ENCODE measurements around the gene SRPK3.
A peak's percentile ranks its signal among the peaks of the same experiment; 100 is the strongest.
"Not testable (repeated sequence)": the region's sequence is repeated elsewhere in the genome, so short reads cannot be mapped to it uniquely, and the experiment has no call there.

SRPK3 gene

GRCh38 chrX:153807976-153808375, 27.1 kb downstream of the SRPK3 start:
- no peak for DNase-seq (ENCODE audit: low read depth)

DNA sequence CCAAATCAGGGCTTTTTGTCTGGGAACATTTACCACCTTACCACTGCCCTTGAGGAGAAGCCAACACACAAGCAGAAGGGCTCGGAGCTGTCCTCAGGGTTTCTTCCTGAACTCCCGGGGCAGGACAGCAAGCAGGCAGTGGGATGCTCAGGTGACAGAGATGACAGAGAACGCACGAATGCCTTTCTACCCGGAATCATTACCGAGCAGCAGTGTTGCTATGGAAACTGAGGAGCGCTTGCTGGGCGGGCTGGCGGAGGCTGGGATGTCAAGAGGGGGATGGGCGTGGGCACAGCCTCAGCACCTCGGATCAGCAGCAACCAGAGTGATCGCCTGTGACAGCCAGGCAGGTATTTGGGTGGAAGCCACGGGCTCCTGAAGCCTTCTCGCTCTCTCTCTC, 31.4 kb downstream of the SRPK3 start:
- DNase-seq (ENCODE audit: low read depth): no peak

DNA sequence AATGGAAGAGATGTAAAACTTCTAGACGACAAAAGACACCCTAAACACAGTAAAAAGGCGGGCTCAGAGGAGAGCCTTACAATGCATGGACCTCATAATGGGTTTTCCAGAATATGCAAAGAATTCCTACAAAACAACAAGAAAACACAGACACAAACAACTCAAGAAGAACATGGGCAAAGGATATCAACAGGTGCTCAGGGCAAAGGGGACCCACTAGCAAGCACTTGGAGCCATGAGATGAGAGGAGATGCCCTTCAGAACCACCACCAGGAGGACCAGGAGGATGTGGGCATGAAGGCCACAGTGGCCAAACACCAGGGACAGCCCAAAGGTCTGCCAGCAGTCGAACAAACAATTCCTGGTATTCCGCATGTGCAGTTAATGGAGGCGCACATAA, 32.3 kb downstream of the SRPK3 start:
- no peak for DNase-seq (ENCODE audit: low read depth)

- DNase-seq (ENCODE audit: low read depth): no peak
Measured at GRCh38 chrX:153814591-153815315, 33.9 kb downstream of the SRPK3 start.

DNA sequence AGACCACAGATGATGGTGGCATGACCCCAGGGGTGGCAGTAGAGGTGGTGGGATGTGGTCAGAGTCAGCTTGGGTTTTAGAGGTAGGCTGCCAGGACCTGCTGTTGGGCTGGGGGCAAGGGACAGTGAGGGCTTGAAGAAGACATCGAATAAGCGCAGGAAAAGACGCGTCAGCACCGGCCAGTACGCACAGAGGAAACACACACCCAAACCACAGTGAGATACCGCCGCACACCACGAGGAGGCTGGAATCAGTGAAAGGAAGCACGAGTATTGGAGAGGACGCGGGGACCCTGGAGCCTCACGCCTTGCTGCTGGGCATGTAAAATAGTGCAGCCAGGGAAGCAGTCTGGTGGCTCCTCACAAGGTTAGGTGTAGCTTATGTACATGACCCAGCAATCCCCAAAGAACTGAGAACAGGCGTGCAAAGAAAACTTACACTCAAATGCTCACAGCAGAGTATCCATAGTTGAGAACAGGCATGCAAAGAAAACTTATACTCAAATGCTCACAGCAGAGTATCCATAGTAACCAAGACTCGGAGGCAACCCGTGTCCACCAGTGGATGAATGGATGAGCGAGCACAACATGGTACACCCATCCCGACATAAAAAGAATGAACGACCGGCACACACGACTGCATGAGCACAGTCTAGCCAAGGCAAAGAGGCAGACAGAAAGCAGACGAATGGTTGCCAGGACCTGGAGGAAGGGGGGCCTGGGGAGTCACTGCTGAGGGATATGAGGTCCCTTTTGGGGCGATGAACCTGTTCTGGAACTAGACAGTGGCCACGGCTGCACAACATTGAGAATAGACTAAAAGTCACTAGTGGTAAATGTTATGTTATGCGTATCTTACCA, 36.2 kb downstream of the SRPK3 start:
- DNase-seq (ENCODE audit: low read depth): no peak

GRCh38 chrX:153818064-153818463, 37.2 kb downstream of the SRPK3 start:
- not testable (repeated sequence) for DNase-seq (ENCODE audit: low read depth)

DNA sequence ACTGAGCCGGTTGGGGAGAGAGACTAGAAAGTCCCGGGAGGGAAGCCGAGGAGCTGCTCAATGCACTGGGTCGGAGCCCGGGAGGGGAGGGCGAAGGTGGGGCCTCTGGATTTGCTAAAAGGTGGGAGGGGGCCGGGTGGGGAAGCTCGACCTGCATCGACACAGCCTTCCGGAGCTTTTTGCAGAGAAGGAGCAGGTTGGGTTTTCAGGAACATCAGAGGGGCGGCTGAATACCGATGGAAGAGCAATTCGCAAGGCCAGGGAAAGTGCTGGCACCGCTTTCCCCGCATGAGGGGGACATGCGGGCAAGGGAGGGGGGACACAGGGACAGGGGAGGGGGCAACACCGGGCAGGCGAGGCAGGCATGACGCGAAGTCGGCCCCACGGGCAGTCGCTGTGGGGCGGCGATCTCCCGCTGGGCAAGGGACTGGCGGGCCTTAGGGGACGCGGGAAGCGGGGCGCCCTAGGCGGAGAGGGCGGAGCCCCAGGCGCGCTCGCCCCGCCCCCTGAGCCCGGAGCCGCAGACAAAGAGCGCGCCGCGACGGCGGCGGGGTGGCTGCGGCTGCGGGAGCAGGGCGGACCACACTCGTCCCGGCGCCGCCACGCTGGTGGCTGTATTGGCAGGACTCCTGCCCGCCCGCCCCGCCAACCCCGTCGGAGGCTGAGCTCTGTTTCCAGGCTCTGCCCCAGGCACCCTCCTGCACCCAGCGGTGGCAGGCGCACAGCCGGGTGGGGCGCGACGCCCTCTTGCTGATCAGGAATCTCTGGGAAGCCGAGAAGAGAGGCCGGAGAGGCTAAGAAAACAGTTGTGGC, 37.9 kb downstream of the SRPK3 start:
- DNase-seq (ENCODE audit: low read depth): peak; percentile 37

DNA sequence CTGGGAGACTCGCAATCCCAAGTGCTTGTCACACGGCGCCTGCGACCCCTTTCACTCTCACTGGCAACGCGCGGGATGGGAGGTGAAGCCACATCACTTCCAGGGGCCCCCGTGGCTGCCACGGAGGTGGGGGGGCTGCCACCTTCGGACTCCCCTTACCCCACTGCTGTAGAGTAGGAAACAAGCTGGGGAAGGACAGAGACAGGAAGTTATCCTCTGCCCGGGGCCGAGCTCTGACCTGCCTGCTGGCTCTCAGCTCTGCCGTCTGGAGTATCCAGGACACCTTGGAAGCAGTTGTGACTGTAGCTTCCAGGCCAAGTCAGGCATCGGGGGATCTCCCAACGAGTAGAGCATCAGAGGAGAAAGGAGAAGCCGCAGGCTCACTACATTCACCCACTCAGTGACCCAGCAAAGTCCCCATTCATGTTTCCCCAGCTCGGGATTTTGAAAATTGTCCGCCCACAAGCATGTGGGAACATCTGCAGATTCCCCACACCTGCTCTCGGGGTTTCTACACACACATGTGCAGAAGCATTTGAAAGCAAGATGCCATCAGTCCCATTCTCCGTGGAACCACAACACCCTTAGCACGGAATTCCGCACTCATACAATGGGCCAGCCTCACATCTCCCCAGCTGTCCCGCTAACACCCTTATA, 38.7 kb downstream of the SRPK3 start:
- peak; percentile 7 for DNase-seq (ENCODE audit: low read depth)

GRCh38 chrX:153820601-153821000, 39.8 kb downstream of the SRPK3 start:
- no peak for DNase-seq (ENCODE audit: low read depth)

DNA sequence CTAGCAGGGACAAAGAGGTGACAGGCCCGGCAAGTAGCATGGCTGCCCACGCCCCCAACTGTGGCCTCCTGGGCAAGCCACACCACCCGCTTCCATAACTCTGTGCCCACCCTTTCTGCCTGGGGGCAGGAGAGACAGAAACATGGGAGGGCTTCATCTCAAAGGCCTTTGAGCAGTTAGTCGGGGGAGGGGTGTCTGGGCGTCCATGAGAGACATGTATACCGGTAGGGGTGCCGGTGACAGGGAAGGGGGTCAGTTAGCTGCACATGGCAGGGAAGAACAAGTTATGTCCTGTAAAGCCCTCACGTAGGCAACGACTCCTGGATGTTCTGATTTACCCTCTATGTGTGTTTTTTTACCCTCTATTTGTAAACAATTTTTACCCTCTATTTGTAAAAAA, 40.2 kb downstream of the SRPK3 start:
- no peak for DNase-seq (ENCODE audit: low read depth)

DNA sequence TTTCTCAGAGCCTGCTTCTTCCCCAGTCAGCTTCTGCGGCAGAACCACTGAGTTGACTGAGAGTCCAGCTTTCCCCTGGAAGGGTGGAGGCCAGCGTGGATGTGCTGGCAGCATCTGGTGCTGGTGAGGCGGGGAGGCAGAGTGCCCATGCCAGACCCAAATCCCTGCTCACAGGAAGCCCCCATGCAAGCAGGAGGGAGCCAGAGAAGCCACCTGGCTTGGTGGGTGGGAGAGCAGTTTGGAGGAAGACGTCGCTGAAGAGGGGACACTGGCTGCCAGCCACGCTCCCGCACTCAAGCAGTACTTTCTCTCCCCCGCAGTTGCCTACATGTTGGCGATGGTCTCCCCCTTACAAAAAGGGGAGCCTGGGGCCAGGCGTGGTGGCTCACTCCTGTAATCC, 43.5 kb downstream of the SRPK3 start:
- no peak for DNase-seq (ENCODE audit: low read depth)

DNA sequence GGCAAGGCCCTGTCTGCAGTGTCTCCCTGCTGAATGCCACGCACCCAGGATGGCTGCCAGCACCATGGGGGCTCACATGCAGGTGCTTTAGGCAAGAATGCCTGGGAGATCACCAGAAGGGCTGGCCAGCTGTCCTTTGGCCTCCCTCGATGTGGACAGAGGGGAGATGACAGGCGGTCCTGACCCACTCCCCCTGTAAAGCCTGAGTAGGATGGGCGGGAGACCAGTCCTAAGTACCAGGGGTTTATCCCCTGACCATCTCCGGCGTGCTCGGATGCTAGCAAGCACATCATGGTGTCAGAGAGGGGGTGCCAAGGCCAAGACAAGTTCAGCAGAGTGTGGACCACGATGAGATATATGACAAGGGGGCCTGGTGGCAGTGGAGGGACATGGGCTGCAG, 44.2 kb downstream of the SRPK3 start:
- DNase-seq (ENCODE audit: low read depth): no peak

DNA sequence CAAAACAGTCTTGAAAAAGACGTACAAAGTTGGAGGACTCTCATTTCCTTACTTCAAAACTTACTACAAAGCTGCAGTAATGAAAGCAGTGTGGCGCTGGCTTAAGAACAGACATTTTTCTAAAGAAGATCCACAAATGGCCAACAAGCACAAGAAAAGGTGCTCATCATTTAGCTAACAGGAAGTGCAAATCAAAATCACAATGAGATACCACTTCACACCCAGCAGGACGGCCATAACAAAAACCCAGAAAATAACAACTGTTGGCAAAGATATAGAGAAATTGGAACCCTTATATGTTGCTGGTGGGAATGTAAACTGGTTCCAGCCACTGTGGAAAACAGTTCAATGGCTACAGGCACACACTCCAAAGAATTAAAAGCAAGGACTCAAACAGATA, 46.2 kb downstream of the SRPK3 start:
- no peak for DNase-seq (ENCODE audit: low read depth)

DNA sequence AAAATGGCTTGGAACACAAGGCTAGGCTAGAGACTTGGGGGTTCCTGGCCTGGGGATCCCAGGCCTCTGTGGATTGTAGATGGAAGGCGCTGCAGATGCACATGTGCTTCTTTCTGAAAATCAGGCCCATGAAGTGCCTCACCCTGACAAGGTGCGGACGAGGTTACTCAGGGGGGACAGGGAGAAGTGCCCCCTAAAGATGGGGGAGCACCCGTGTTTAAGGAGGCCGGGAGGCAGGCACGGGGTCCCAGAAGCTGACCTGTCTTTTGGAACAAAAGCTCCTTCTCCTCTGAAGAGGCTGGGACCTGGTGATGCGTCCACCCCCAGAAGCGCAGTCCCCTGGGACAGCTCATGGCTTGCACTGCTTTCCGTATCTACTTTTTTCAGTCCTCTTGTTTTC, 47.1 kb downstream of the SRPK3 start:
- no peak for DNase-seq (ENCODE audit: low read depth)

DNA sequence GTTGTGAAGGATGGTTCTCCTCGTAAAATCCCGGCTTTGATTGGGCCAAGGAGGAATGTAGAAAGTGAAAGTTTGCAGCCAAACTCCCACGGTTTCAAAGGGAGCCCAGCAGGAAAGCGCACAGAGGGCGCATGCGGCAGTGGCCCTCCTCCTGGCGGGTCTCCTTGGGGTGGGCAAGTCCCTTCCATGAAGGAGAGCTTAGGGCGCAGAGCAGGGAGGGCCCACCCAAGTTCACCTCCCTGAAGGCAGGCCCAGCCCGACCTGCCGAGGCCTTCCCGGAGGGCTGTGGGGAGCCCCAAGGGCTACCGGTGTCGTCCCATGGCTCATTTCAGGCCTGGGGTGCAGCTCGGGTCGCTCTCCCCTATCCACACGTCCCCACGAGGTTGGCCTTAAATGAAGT, 47.5 kb downstream of the SRPK3 start:
- DNase-seq (ENCODE audit: low read depth): no peak

DNA sequence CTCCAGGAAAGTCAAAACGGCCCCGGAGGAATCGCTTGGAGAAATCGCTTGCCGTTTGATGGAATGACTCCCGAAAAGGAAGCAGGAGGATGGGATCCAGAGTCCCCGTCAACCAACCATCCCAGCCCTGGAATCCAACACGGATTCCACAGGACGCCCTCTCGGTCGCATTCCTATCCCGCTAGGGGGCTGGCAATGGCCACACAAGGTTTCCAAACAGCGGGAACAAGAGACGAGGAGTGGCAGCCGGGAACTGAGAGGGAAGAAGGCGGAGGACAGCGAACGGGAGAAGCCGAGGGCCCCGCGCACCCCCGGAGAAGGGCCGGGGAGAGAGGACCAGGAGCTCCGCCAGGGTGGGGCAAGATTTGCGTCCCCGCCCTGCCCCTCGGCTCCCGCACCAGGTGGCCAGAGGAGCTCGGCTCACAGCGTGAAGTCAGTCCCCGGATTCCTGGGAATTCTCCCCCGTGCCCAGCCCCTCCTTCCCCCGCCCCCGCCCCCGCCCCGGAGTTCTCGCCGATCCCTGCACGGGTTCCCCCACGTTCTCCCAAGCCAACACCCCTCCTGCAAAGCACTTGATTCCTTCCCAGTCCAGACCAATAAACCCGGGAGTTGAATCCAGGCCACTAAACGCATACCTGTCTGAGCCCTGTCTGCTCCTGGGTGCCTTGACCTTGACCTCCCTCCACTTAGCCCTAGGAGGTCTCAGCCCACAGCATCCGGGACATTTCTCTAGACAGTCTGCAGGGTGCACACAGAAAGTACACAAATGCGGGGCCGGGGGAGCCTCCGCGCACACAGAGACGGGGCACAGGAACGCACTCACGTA, 48.1 kb downstream of the SRPK3 start:
- DNase-seq (ENCODE audit: low read depth): peak; percentile 11

DNA sequence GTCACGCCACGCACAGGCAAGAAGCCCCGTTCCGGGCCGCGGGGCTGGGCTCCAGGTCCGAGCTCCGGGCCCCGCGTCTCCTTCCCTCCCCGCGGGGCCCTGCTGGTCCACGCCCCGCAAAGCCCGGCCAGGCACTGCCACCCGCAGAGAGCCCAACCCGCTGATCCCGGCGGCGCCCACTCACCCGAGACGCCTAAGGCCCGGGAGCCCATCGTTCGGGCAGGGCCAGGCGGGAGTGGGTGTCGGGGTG, 48.6 kb downstream of the SRPK3 start:
- no peak for DNase-seq (ENCODE audit: low read depth)

DNA sequence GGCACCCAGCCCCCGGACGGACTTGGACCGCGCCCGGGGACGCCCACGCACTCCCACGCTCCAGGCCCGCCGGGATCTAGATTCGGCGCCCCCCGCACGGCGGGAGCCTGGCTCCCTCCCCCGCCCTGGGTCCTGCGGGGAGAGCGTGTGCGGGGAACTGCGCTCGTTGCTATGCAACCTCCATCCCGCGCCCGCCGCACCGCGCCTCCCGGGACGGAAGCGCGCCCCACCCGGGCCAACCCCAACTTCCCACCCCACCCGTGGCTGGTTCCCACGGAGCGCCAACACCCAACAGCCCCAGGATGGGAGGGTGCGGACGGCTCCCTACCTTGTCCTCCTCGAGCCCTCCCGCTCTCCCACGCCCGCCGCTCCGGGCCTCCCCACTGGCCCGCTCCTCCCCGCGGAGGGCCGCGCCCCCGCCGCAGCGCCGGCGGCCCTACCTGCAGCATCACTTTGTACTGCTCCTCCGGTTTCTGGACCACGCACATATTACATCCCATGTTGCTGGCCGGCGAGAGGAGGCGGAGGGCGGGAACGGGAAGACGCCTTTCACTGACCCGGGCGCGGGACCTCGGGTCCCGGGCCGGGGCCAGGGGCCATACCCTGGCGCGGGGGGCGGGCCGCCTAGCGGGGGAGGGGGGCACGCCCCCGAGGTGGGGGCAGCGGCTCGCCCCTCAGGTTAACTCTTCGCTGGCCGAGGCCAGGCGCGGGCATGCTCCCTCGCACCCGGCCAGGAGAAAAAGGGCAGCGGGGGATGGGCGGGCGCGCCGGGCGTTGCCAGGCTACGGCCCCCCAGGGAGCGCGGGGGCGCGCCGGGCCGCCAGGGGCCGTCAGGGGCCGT, 49.2 kb downstream of the SRPK3 start, which contains the start of gene PDZD4:
PDZD4 (minus strand) TSS at position 746 of the 841 bp plus-strand sequence; CDS start at position 500, 246 bp downstream.
- no peak for DNase-seq (ENCODE audit: low read depth)

GRCh38 chrX:153830640-153831428, 50.0 kb downstream of the SRPK3 start:
- no peak for DNase-seq (ENCODE audit: low read depth)
